Peyer's patch (tissue), 4 donors: ENCODE data around the gene IQCE.

Source experiments
- POLR2A ChIP-seq, 2 donors: fragments of 450-650 bp; IDR thresholded peaks; one replicate each; pipeline ENCODE4 v1.5.1; 2017; ENCODE audit warnings: antibody characterized with exemption in 2 of 2, mild to moderate bottlenecking in 2 of 2, moderate library complexity in 2 of 2
- TF ChIP-seq, protein P1 (sequence below), 6 experiments: fragments of 450-650 bp in 4 of 6; fragments of 200-600 bp in 2 of 6; sonication (generic) in 1 of 6; IDR thresholded peaks; one replicate each; pipeline ENCODE4 v1.5.1; 2017 to 2019; ENCODE audit warnings: antibody characterized with exemption in 6 of 6, mild to moderate bottlenecking in 3 of 6, moderate library complexity in 1 of 6

DNA sequence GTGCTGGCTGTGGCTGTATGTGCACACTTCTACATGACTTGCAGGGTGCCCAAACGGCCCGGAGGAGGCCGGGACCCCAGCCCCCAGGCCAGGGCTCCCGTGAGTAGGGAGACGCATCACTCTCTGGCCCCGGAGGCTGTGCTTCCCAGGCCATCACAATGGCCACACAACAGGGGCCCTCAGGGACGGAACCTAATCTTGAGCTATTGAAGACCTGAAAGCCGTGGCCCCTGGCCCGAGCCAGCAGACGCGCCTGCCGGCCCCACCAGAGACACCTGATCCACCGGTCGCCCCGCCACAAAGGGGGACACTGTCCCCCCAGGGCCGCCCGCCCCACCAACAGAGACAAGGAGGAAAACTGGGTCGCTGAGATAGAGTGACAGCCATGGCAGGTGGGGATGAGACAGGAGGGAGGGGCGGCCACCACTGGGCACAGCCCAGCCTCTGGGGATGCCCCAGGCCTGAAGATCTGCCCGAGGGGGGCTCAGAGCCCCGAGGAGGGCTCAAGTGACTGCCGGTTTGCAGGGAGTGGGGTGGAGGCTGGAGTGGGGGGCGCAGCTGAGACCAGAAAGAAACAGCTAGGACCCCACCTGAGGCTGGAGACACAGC lies 49.4 kb upstream of the IQCE start:
- TF ChIP-seq, protein P1, sequence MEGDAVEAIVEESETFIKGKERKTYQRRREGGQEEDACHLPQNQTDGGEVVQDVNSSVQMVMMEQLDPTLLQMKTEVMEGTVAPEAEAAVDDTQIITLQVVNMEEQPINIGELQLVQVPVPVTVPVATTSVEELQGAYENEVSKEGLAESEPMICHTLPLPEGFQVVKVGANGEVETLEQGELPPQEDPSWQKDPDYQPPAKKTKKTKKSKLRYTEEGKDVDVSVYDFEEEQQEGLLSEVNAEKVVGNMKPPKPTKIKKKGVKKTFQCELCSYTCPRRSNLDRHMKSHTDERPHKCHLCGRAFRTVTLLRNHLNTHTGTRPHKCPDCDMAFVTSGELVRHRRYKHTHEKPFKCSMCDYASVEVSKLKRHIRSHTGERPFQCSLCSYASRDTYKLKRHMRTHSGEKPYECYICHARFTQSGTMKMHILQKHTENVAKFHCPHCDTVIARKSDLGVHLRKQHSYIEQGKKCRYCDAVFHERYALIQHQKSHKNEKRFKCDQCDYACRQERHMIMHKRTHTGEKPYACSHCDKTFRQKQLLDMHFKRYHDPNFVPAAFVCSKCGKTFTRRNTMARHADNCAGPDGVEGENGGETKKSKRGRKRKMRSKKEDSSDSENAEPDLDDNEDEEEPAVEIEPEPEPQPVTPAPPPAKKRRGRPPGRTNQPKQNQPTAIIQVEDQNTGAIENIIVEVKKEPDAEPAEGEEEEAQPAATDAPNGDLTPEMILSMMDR (IDR thresholded peaks at IDR 0.05) = no peak
- TF ChIP-seq POLR2A (IDR thresholded peaks at IDR 0.05) = no peak
